HG03575 (cell line): ENCODE results near the gene SQSTM1.

Experiments
- ATAC-seq: cut with Tn5 transposase; IDR thresholded peaks from one replicate; pipeline ENCODE4 v1.9.1; 2021; ENCODE audit not compliant: unreplicated experiment, insufficient number of reproducible peaks, low FRiP score; ENCODE audit errors: extremely low read depth

The SQSTM1 gene

GRCh38 chr5:179837076-179838011 lies 16.6 kb downstream of the SQSTM1 start:
- no peak for ATAC-seq

- ATAC-seq: no peak
These were observed 18.9 kb downstream of the SQSTM1 start for GRCh38 chr5:179839328-179840256.

- ATAC-seq: no peak
These were observed 19.6 kb downstream of the SQSTM1 start for GRCh38 chr5:179840321-179840720.

GRCh38 chr5:179840766-179841165 lies 20.1 kb downstream of the SQSTM1 start:
- no peak for ATAC-seq

GRCh38 chr5:179841621-179842020 lies 20.9 kb downstream of the SQSTM1 start:
- no peak for ATAC-seq

- no peak for ATAC-seq
These were observed 32.4 kb downstream of the SQSTM1 start for GRCh38 chr5:179852993-179853547.

GRCh38 chr5:179854356-179854755 lies 33.7 kb downstream of the SQSTM1 start:
- no peak for ATAC-seq

- peak; percentile 13 for ATAC-seq
These were observed 37.5 kb downstream of the SQSTM1 start for GRCh38 chr5:179858241-179858585.

- ATAC-seq: peak; percentile 61
These were observed 38.1 kb downstream of the SQSTM1 start, which contains the start of gene MRNIP for GRCh38 chr5:179858586-179859427. TSS of gene MRNIP (minus strand) at chr5:179858817. CDS start at chr5:179858796, 21 bp downstream.

- ATAC-seq: no peak
These were observed 39.6 kb downstream of the SQSTM1 start for GRCh38 chr5:179860301-179860700.

- ATAC-seq: no peak
These were observed 41.6 kb downstream of the SQSTM1 start for GRCh38 chr5:179862296-179862695.

GRCh38 chr5:179862891-179863290 lies 42.2 kb downstream of the SQSTM1 start:
- ATAC-seq: no peak

- no peak for ATAC-seq
These were observed 42.9 kb downstream of the SQSTM1 start for GRCh38 chr5:179863449-179864085.

- ATAC-seq: no peak
These were observed 44.0 kb downstream of the SQSTM1 start for GRCh38 chr5:179864686-179865085.

GRCh38 chr5:179865491-179866240 lies 45.0 kb downstream of the SQSTM1 start:
- ATAC-seq: no peak

- ATAC-seq: no peak
These were observed 45.8 kb downstream of the SQSTM1 start for GRCh38 chr5:179866241-179867078.

- ATAC-seq: no peak
These were observed 46.4 kb downstream of the SQSTM1 start for GRCh38 chr5:179867079-179867465.
